HG02610 (cell line): Measurements from ENCODE around the gene AFG3L2.

Source experiments
- ATAC-seq: cut with Tn5 transposase; IDR thresholded peaks from one replicate; pipeline ENCODE4 v1.9.1; 2021; ENCODE audit warnings: mild to moderate bottlenecking, moderate library complexity; ENCODE audit not compliant: unreplicated experiment

Gene AFG3L2

DNA sequence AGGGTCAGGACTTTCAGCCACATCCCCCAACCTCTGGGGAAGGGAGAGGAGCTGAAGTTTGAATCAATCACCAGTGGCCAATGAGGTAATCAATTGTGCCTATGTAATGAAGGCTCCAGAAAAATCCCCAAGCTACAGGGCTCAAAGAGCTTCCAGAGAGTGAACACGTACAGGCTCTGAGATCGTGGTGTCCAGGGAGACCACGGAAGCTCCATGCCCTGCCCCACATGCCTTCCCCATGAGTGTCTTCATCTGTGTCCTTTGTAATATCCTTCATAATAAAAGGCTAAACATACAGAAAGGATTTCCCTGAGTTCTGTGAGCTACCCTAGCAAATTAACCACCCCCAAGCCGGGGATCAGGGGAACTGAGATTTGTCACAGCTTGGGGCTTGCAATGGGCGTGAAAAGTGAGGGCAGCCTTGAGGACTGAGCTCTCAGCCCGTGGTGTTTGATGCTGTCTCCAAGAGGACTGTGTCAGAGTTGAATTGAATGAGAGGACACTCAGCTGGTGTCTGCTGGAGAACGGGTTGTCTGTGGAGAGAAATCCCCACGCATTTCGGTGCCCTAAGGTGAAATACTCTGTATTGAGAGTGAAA, 94.5 kb downstream of the AFG3L2 start:
- no peak for ATAC-seq

DNA sequence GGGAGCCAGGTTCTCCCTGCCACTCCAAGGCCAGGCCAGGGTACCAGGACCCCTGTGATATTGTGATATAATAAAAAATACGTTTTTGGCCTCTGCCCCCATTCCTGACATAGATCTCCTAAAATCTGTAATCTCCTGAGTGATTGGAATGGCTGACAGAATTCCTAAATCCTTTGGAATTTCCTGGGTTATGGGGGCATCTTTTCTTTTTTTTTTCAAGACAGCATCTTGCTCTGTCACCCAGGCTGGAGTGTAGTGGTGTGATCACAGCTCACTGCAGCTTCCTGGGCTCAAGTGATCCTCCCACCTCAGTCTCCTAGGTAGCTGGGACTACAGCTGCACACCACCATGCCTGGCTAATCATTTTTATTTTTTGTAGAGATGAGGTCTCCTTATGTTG, 95.2 kb downstream of the AFG3L2 start:
- ATAC-seq = no peak

DNA sequence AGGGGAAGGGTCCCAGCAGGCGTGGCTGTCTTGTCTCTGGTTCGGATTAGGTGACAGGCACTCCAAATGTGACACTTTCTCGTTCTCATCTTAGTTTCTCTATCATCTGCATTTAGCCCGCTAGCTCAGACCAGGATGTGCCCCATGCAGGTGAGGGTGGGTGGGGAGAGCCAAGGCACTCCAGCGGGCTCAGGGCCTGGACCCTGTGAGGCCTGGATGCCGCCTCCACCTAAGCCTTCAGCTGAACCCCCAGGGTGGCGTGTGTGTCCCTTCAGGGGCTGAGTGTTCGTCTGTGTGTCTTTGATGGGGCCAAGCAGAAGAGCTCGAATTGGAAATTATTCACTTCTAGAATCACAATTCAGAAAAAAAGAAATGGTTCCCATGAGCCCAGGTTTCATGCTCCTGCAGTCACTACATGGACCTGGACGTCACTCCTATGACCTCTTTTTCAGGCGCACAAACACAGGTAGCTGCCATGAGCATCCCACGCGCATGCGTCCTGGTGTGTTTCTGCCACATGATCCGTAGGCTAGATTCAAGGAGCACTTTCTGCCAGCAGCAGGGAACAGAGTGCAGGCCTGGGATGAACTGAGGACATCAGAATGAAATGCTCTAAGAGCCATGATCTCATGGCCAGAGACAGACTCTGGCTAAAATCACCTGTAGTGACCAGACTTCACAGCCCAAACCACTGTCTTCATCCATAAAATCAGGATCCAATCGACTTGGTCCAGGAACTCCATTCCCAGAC, 97.1 kb downstream of the AFG3L2 start:
- ATAC-seq = no peak
